Measurements from ENCODE around the gene RAD21L1.
A peak's percentile ranks its signal among the peaks of the same experiment; 100 is the strongest.

The RAD21L1 gene

GRCh38 chr20:1225783-1226654, at the start of gene RAD21L1:
RAD21L1 (plus strand) TSS chr20:1226044; CDS start chr20:1228454, 2,410 bp downstream.
- DNase-seq (ENCODE audit: low read depth in 2 of 2) = peak; percentile 71 to 79

GRCh38 chr20:1177680-1178079, 48.2 kb upstream of the RAD21L1 start:
- no peak for DNase-seq (ENCODE audit: low read depth in 2 of 2)

- no peak for DNase-seq (ENCODE audit: low read depth in 2 of 2)
Observed at GRCh38 chr20:1178103-1178502, 47.7 kb upstream of the RAD21L1 start.

GRCh38 chr20:1178623-1179022, 47.2 kb upstream of the RAD21L1 start:
- no peak for DNase-seq (ENCODE audit: low read depth in 2 of 2)

- no peak for DNase-seq (ENCODE audit: low read depth in 2 of 2)
Observed at GRCh38 chr20:1180949-1181348, 44.9 kb upstream of the RAD21L1 start.

- no peak for DNase-seq (ENCODE audit: low read depth in 2 of 2)
Observed at GRCh38 chr20:1182106-1182505, 43.7 kb upstream of the RAD21L1 start.

GRCh38 chr20:1183153-1183552, 42.7 kb upstream of the RAD21L1 start:
- DNase-seq (ENCODE audit: low read depth in 2 of 2) = no peak

GRCh38 chr20:1184260-1184637, 41.6 kb upstream of the RAD21L1 start:
- DNase-seq (ENCODE audit: low read depth in 2 of 2) = no peak

- no peak for DNase-seq (ENCODE audit: low read depth in 2 of 2)
Observed at GRCh38 chr20:1184638-1185315, 41.1 kb upstream of the RAD21L1 start, which contains the start of gene TMEM74B. TMEM74B (minus strand) TSS chr20:1184981; CDS start chr20:1183801, 1,180 bp downstream.

- DNase-seq (ENCODE audit: low read depth in 2 of 2) = no peak
Observed at GRCh38 chr20:1185316-1185741, 40.5 kb upstream of the RAD21L1 start.

- DNase-seq (ENCODE audit: low read depth in 2 of 2) = peak; percentile 27 to 49
Observed at GRCh38 chr20:1185790-1186334, 40.0 kb upstream of the RAD21L1 start.

- no peak for DNase-seq (ENCODE audit: low read depth in 2 of 2)
Observed at GRCh38 chr20:1186367-1186991, 39.4 kb upstream of the RAD21L1 start.

- DNase-seq (ENCODE audit: low read depth in 2 of 2) = no peak
Observed at GRCh38 chr20:1187605-1188171, 38.2 kb upstream of the RAD21L1 start.

GRCh38 chr20:1188347-1188746, 37.5 kb upstream of the RAD21L1 start:
- DNase-seq (ENCODE audit: low read depth in 2 of 2) = no peak

GRCh38 chr20:1189827-1190226, 36.0 kb upstream of the RAD21L1 start:
- no peak for DNase-seq (ENCODE audit: low read depth in 2 of 2)

- DNase-seq (ENCODE audit: low read depth in 2 of 2) = no peak
Observed at GRCh38 chr20:1190847-1191246, 35.0 kb upstream of the RAD21L1 start.

GRCh38 chr20:1191299-1191698, 34.5 kb upstream of the RAD21L1 start:
- DNase-seq (ENCODE audit: low read depth in 2 of 2) = no peak

- no peak for DNase-seq (ENCODE audit: low read depth in 2 of 2)
Observed at GRCh38 chr20:1195226-1195625, 30.6 kb upstream of the RAD21L1 start.

GRCh38 chr20:1196634-1197033, 29.2 kb upstream of the RAD21L1 start:
- no peak for DNase-seq (ENCODE audit: low read depth in 2 of 2)

- no peak for DNase-seq (ENCODE audit: low read depth in 2 of 2)
Observed at GRCh38 chr20:1197801-1198200, 28.0 kb upstream of the RAD21L1 start.

- DNase-seq (ENCODE audit: low read depth in 2 of 2) = no peak
Observed at GRCh38 chr20:1198751-1199150, 27.1 kb upstream of the RAD21L1 start.

Measured in activated CD4-positive, alpha-beta T cell treated with anti-CD3 and anti-CD28 coated beads for 24 hours (primary cell).